Measurements from ENCODE around the gene CXCR4.
"Not testable (repeated sequence)": the region's sequence is repeated elsewhere in the genome, so short reads cannot be mapped to it uniquely, and the experiment has no call there.

Gene CXCR4

GRCh38 chr2:136115183-136115761, 2.7 kb downstream of the CXCR4 start:
- no peak for DNase-seq (ENCODE audit: low spot score)

GRCh38 chr2:136114382-136114781, 3.6 kb downstream of the CXCR4 start:
- DNase-seq (ENCODE audit: low spot score), result no peak

- no peak for DNase-seq (ENCODE audit: low spot score)
Observed at GRCh38 chr2:136113209-136113971, 4.6 kb downstream of the CXCR4 start.

GRCh38 chr2:136112317-136113208, 5.4 kb downstream of the CXCR4 start:
- DNase-seq (ENCODE audit: low spot score), result no peak

GRCh38 chr2:136111711-136112110, 6.2 kb downstream of the CXCR4 start:
- no peak for DNase-seq (ENCODE audit: low spot score)

- DNase-seq (ENCODE audit: low spot score), result no peak
Observed at GRCh38 chr2:136110526-136110925, 7.4 kb downstream of the CXCR4 start.

GRCh38 chr2:136108463-136108862, 9.5 kb downstream of the CXCR4 start:
- DNase-seq (ENCODE audit: low spot score), result no peak

- no peak for DNase-seq (ENCODE audit: low spot score)
Observed at GRCh38 chr2:136107051-136108033, 10.6 kb downstream of the CXCR4 start.

GRCh38 chr2:136106505-136106904, 11.4 kb downstream of the CXCR4 start:
- DNase-seq (ENCODE audit: low spot score), result no peak

GRCh38 chr2:136104977-136105376, 13.0 kb downstream of the CXCR4 start:
- no peak for DNase-seq (ENCODE audit: low spot score)

- DNase-seq (ENCODE audit: low spot score), result no peak
Observed at GRCh38 chr2:136101042-136101441, 16.9 kb downstream of the CXCR4 start.

- DNase-seq (ENCODE audit: low spot score), result no peak
Observed at GRCh38 chr2:136098441-136098840, 19.5 kb downstream of the CXCR4 start.

- no peak for DNase-seq (ENCODE audit: low spot score)
Observed at GRCh38 chr2:136093583-136093982, 24.4 kb downstream of the CXCR4 start.

GRCh38 chr2:136091899-136092298, 26.1 kb downstream of the CXCR4 start:
- no peak for DNase-seq (ENCODE audit: low spot score)

- not testable (repeated sequence) for DNase-seq (ENCODE audit: low spot score)
Observed at GRCh38 chr2:136087901-136088460, 30.0 kb downstream of the CXCR4 start.

GRCh38 chr2:136086253-136087016, 31.5 kb downstream of the CXCR4 start:
- no peak for DNase-seq (ENCODE audit: low spot score)

- no peak for DNase-seq (ENCODE audit: low spot score)
Observed at GRCh38 chr2:136085453-136086209, 32.3 kb downstream of the CXCR4 start.

- no peak for DNase-seq (ENCODE audit: low spot score)
Observed at GRCh38 chr2:136081582-136082210, 36.3 kb downstream of the CXCR4 start.

GRCh38 chr2:136080114-136080513, 37.8 kb downstream of the CXCR4 start:
- DNase-seq (ENCODE audit: low spot score), result no peak

Measured in CD4-positive, alpha-beta T cell treated with Interleukin-2 at 100 ng/mL for 4 hours (primary cell).